ENCODE results near the gene SYT10.
A peak's percentile ranks its signal among the peaks of the same experiment; 100 is the strongest.
"Not testable (repeated sequence)": the region's sequence is repeated elsewhere in the genome, so short reads cannot be mapped to it uniquely, and the experiment has no call there.

The SYT10 gene

GRCh38 chr12:33331961-33332398 is 107.6 kb downstream of the SYT10 start:
- not testable (repeated sequence) for H3K27me3 ChIP-seq (ENCODE audit: insufficient read depth, low read length); DNase-seq; H3K18ac ChIP-seq (ENCODE audit: low read length); H3K4ac ChIP-seq (ENCODE audit: low read depth, low read length); H3K4me2 ChIP-seq (ENCODE audit: low read length); H3K79me2 ChIP-seq (ENCODE audit: control insufficient read depth, insufficient read depth, low read length, poor library complexity); H3K14ac ChIP-seq (ENCODE audit: low read length); H3K36me3 ChIP-seq (ENCODE audit: control insufficient read depth in 1 of 2, insufficient read depth in 2 of 2, low read length in 2 of 2); H2BK5ac ChIP-seq (ENCODE audit: low read depth, low read length, poor library complexity); H2BK12ac ChIP-seq (ENCODE audit: low read length); H3K4me3 ChIP-seq (ENCODE audit: low read depth, low read length); H3K9me3 ChIP-seq (ENCODE audit: insufficient read depth, low read depth, low read length); H3K9ac ChIP-seq (ENCODE audit: low read length); H2AFZ ChIP-seq (ENCODE audit: insufficient read depth, low read length, poor library complexity); H2BK120ac ChIP-seq (ENCODE audit: insufficient read depth, low read length, poor library complexity); H4K91ac ChIP-seq (ENCODE audit: low read depth, low read length); H3K4me1 ChIP-seq (ENCODE audit: control insufficient read depth in 1 of 2, insufficient read depth in 2 of 2, low read length in 2 of 2); H3K23ac ChIP-seq (ENCODE audit: low read length); H4K12ac ChIP-seq (ENCODE audit: low read depth, low read length); H3K79me1 ChIP-seq (ENCODE audit: low read length); H3K27ac ChIP-seq (ENCODE audit: low read depth, low read length)
- WGBS (ENCODE audit: extremely low coverage, insufficient coverage, insufficient read length): no CpG with 5 or more reads among the region's 15 CpGs
- Histone ChIP-seq H2AK5ac (ENCODE audit: low read length) (peak overlapping the region; percentile 79), H4K8ac (ENCODE audit: low read depth, low read length) (peak overlapping the region; percentile 19)

- Histone ChIP-seq H3K79me1 (ENCODE audit: low read length) (no peaks in the 10 kb centered on the region), H3K4me1 (ENCODE audit: control insufficient read depth in 1 of 2, insufficient read depth in 2 of 2, low read length in 2 of 2) (no peaks in the 10 kb centered on the region), H3K4me3 (ENCODE audit: low read depth, low read length) (no peak overlapping the region), H2BK120ac (ENCODE audit: insufficient read depth, low read length, poor library complexity) (no peak overlapping the region), H2AK5ac (ENCODE audit: low read length) (no peak overlapping the region), H2AFZ (ENCODE audit: insufficient read depth, low read length, poor library complexity) (no peak overlapping the region), H4K8ac (ENCODE audit: low read depth, low read length) (no peak overlapping the region), H3K23ac (ENCODE audit: low read length) (no peak overlapping the region), H3K4me2 (ENCODE audit: low read length) (no peak overlapping the region), H3K18ac (ENCODE audit: low read length) (no peak overlapping the region), H3K36me3 (ENCODE audit: control insufficient read depth in 1 of 2, insufficient read depth in 2 of 2, low read length in 2 of 2) (no peaks in the 10 kb centered on the region), H3K27ac (ENCODE audit: low read depth, low read length) (no peak overlapping the region), H3K14ac (ENCODE audit: low read length) (no peak overlapping the region), H3K9me3 (ENCODE audit: insufficient read depth, low read depth, low read length) (no peaks in the 10 kb centered on the region), H3K27me3 (ENCODE audit: insufficient read depth, low read length) (no peaks in the 10 kb centered on the region), H3K4ac (ENCODE audit: low read depth, low read length) (no peak overlapping the region), H2BK12ac (ENCODE audit: low read length) (no peak overlapping the region), H3K9ac (ENCODE audit: low read length) (no peak overlapping the region), H4K12ac (ENCODE audit: low read depth, low read length) (no peak overlapping the region), H4K91ac (ENCODE audit: low read depth, low read length) (no peak overlapping the region), H2BK5ac (ENCODE audit: low read depth, low read length, poor library complexity) (no peak overlapping the region), H3K79me2 (ENCODE audit: control insufficient read depth, insufficient read depth, low read length, poor library complexity) (no peaks in the 10 kb centered on the region)
- no peak for DNase-seq
- no CpG with 5 or more reads among the region's 2 CpGs for WGBS (ENCODE audit: extremely low coverage, insufficient coverage, insufficient read length)
Measured at GRCh38 chr12:33330940-33331339, 108.7 kb downstream of the SYT10 start.

Data from trophoblast cell (in vitro differentiated cells and primary cell).